ENCODE results near the gene AMPH. TPM values are rescaled to one million over a fixed set of nuclear protein-coding genes. Genes with fewer than 3 reads are reported as not detected.

Gene AMPH
- total RNA-seq, 1 donor from 2014 or later: not detected

DNA sequence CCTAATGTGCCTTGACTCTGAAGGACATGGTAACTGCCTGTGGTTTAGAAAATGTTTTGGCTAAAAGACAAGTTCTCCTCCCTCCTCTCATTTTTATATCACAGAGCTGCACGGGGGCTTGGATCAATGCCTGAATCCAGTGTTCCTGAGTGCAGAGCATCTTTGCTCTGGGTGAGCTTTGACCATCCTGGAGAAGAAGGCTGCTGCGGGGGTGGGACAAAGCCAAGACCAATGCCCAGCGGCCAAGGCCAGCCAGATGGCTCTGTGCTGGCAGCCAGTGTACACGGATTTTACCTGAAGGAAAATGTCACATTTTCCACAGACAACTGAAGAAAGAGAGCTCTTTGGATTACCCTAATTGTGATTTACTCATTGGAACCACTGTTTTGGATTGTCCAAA is 255.7 kb downstream of the AMPH start:
- Mint-ChIP-seq H3K27me3 (no peaks in the 10 kb centered on the region), H3K9me3 (no peaks in the 10 kb centered on the region), H3K4me1 (no peaks in the 10 kb centered on the region), H3K36me3 (ENCODE audit: low read depth) (no peaks in the 10 kb centered on the region), H3K4me3 (no peak overlapping the region), H3K27ac (no peak overlapping the region)
- no peak for ATAC-seq (ENCODE audit: low read depth)
- DNase-seq: no peak
- intact Hi-C loops (cut with micrococcal nuclease): loop anchor here (2.0 to 10.0 kb wide), 2 partner anchors 17 to 529 kb away; partner anchors contain the start of gene VPS41
- TF ChIP-seq, protein P1, sequence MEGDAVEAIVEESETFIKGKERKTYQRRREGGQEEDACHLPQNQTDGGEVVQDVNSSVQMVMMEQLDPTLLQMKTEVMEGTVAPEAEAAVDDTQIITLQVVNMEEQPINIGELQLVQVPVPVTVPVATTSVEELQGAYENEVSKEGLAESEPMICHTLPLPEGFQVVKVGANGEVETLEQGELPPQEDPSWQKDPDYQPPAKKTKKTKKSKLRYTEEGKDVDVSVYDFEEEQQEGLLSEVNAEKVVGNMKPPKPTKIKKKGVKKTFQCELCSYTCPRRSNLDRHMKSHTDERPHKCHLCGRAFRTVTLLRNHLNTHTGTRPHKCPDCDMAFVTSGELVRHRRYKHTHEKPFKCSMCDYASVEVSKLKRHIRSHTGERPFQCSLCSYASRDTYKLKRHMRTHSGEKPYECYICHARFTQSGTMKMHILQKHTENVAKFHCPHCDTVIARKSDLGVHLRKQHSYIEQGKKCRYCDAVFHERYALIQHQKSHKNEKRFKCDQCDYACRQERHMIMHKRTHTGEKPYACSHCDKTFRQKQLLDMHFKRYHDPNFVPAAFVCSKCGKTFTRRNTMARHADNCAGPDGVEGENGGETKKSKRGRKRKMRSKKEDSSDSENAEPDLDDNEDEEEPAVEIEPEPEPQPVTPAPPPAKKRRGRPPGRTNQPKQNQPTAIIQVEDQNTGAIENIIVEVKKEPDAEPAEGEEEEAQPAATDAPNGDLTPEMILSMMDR (IDR thresholded peaks at IDR 0.05): no peak
- CTCF ChIA-PET: interaction anchor here (1.0 to 5.7 kb wide), 6 partner anchors 9 to 158 kb away, joined by 3 to 46 read pairs (median 4); no protein-coding TSS in a partner anchor
- POLR2A ChIA-PET: no interaction called here

DNA sequence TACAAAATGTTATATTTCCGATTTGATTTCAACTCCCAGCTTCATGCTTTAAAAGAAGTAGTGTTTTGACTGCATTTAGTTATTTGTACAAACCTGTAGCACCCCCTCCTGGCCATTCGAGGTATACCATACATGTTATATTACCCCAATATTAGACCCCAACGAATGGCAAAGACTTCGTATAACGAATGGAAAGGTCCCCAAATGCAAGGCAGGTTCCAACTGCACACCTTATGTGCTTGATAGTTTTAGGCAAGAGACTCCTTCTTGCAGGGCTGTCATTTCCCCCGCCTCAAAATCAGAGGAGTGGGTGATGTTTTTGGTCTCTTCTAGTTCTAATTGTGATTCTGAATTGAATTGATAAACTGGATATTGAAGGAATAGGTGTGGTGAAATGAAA is 256.7 kb downstream of the AMPH start:
- no peaks in the 10 kb centered on the region for H3K9me3 Mint-ChIP-seq
- intact Hi-C loops (cut with micrococcal nuclease): loop anchor here (1.0 to 10.0 kb wide), 6 partner anchors 16 to 530 kb away; partner anchors contain the start of gene VPS41
- H3K4me1 Mint-ChIP-seq: peaks cover 7% of the 10 kb centered on the region
- peak; percentile 73 for ATAC-seq (ENCODE audit: low read depth)
- ChIA-PET CTCF (interaction anchor here (0.8 to 5.7 kb wide), 17 partner anchors 10 to 271 kb away, joined by 3 to 46 read pairs (median 4); no protein-coding TSS in a partner anchor), POLR2A (no interaction called here)
- H3K27ac Mint-ChIP-seq: no peak overlapping the region
- DNase-seq: no peak
- no peaks in the 10 kb centered on the region for H3K27me3 Mint-ChIP-seq
- H3K36me3 Mint-ChIP-seq (ENCODE audit: low read depth): no peaks in the 10 kb centered on the region
- TF ChIP-seq, protein P1 (IDR thresholded peaks at IDR 0.05): peak; percentile 36
- H3K4me3 Mint-ChIP-seq: no peak overlapping the region

DNA sequence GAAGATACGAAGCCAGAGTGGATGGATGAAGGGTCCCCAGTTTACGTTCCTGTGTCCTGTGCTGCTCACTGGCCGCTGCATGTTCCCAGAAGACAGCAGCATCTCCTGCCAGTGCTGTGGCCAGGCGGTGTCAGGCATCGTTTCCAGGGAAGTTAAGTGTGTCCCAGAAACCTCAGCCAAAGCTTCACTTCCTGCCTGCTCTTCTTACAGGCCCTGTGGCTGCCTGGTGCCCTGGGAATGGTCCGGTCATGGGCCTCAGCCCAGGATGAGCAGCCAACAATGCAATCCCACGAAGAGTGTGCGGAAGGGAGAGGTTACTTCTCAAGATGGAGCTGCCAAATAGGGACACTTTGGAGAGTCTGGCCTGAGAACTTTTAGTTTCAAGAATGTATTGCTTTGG is 258.0 kb downstream of the AMPH start:
- Mint-ChIP-seq H3K4me1 (peaks cover 14% of the 10 kb centered on the region), H3K4me3 (no peak overlapping the region), H3K27ac (no peak overlapping the region), H3K27me3 (no peaks in the 10 kb centered on the region), H3K36me3 (ENCODE audit: low read depth) (no peaks in the 10 kb centered on the region), H3K9me3 (no peaks in the 10 kb centered on the region)
- intact Hi-C loops (cut with micrococcal nuclease): loop anchor here (10.0 kb wide), 1 partner anchor 532 kb away; the partner anchor contains the start of gene VPS41
- ChIA-PET CTCF (interaction anchor here (0.6 to 5.7 kb wide), 7 partner anchors 21 to 265 kb away, joined by 3 to 46 read pairs (median 4); no protein-coding TSS in a partner anchor), POLR2A (no interaction called here)
- ATAC-seq (ENCODE audit: low read depth): no peak
- TF ChIP-seq, protein P1 (IDR thresholded peaks at IDR 0.05): no peak
- no peak for DNase-seq

DNA sequence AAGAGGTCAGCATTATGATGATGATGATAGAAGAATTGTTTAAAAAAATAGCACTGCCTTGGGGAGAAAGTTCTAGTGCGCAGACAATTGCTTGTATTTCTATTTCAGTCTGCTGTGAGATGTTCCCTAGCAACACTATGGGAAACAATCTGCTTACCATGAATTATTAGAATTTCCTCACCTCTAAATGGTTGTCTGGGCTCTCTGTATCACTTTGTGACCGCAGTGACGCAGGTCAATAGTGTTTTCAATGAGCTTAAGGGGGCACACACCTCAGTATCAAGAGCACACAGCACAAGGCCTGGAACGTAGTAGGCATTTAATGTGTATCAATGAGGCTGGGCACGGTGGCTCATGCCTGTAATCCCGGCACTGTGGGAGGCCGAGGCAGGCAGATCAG is 258.9 kb downstream of the AMPH start:
- H3K27ac Mint-ChIP-seq: no peak overlapping the region
- ChIA-PET POLR2A (no interaction called here), CTCF (interaction anchor here (5.7 kb wide), 1 partner anchor 155 kb away, joined by 46 read pairs; no protein-coding TSS in a partner anchor)
- H3K4me3 Mint-ChIP-seq: no peak overlapping the region
- intact Hi-C loops (cut with micrococcal nuclease): loop anchor here (10.0 kb wide), 1 partner anchor 533 kb away; the partner anchor contains the start of gene VPS41
- no peaks in the 10 kb centered on the region for H3K36me3 Mint-ChIP-seq (ENCODE audit: low read depth)
- no peaks in the 10 kb centered on the region for H3K27me3 Mint-ChIP-seq
- DNase-seq (no peak), ATAC-seq (ENCODE audit: low read depth) (no peak)
- peaks cover 22% of the 10 kb centered on the region for H3K4me1 Mint-ChIP-seq
- no peaks in the 10 kb centered on the region for H3K9me3 Mint-ChIP-seq
- TF ChIP-seq, protein P1 (IDR thresholded peaks at IDR 0.05): no peak

DNA sequence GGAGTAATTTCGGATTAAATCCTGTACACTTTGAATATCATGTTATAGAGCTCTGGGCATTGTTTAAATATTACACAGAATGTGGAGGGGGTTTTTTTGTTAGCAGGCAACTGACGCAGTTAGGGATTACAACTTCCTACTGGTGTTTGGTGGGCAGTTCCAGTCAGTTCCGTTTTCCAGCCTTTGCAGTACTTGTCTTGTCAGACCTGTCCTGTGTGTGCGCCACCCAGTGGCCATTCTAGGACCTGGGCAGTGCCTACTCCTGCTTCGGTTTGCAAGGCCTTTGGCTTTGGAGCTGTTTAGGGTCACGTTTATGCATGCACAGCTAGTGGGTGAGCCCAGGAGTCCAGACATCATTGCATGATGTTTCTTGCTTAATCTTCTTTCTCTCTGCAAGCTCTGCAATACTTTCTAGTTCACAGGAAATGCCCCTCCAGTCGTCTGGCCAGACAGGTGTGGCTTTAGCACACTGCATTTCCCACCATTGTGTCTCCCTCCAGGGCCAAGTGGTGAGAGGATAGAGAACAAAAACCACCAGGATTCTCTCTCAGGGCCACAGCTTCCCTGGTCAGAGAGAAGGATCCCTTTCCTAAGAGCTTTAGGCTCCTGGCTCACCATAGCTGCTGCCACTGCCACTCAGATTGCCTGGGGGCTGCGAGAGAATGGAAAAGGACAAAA is 261.2 kb downstream of the AMPH start:
- no peak overlapping the region for H3K27ac Mint-ChIP-seq
- no peaks in the 10 kb centered on the region for H3K27me3 Mint-ChIP-seq
- ATAC-seq (ENCODE audit: low read depth): peak; percentile 84
- DNase-seq: peak; percentile 53
- CTCF ChIA-PET: interaction anchor here (0.6 to 4.0 kb wide), 15 partner anchors 8 to 452 kb away, joined by 3 to 38 read pairs (median 4); no protein-coding TSS in a partner anchor
- intact Hi-C loops (cut with micrococcal nuclease): loop anchor here (10.0 kb wide), 1 partner anchor 535 kb away; the partner anchor contains the start of gene VPS41
- H3K9me3 Mint-ChIP-seq: no peaks in the 10 kb centered on the region
- H3K4me3 Mint-ChIP-seq: no peak overlapping the region
- TF ChIP-seq, protein P1 (IDR thresholded peaks at IDR 0.05): peak; percentile 75
- H3K4me1 Mint-ChIP-seq: peaks cover 25% of the 10 kb centered on the region
- POLR2A ChIA-PET: no interaction called here
- no peaks in the 10 kb centered on the region for H3K36me3 Mint-ChIP-seq (ENCODE audit: low read depth)
